HG03280 (cell line): Measurements from ENCODE around the gene WNT11.
A peak's percentile ranks its signal among the peaks of the same experiment; 100 is the strongest.

Experiments used
- ATAC-seq: cut with Tn5 transposase; IDR thresholded peaks from one replicate; pipeline ENCODE4 v1.9.1; 2021; ENCODE audit warnings: mild to moderate bottlenecking, moderate library complexity; ENCODE audit not compliant: unreplicated experiment

Gene WNT11

DNA sequence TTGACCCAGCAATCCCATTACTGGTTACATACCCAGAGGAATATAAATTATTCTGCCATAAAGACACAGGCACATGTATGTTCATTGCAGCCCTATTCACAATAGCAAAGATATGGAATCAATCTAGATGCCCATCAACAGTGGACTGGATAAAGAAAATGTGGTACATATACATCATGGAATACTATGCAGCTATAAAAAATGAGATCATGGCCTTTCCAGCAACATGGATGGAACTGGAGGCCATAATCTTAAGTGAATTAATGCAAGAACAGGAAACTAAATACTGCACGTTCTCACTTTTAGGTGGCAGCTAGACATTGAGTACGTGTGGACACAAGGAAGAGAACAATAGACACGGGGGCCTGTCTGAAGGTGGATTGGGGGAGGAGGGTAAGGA, 15.1 kb upstream of the WNT11 start:
- ATAC-seq, result no peak

DNA sequence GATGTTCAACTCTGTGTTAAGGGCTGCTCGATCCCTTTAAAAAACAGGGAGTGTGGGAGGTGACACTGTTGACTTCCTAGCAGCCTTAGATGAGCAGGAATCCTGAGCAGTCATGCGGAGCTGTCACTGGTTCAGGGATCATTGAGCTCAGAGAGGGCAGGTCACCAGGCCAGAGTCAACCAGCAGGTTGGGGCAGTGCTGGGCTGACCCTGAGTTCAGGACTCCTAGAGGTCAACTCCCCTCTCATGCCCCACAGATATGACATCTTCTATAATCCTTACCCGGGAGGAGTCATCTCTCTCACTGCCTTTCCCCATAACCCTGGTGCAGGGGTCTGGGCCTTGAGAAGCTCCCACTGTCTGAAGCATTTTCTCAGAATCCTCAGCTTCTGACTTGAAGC, 12.9 kb upstream of the WNT11 start:
- no peak for ATAC-seq

DNA sequence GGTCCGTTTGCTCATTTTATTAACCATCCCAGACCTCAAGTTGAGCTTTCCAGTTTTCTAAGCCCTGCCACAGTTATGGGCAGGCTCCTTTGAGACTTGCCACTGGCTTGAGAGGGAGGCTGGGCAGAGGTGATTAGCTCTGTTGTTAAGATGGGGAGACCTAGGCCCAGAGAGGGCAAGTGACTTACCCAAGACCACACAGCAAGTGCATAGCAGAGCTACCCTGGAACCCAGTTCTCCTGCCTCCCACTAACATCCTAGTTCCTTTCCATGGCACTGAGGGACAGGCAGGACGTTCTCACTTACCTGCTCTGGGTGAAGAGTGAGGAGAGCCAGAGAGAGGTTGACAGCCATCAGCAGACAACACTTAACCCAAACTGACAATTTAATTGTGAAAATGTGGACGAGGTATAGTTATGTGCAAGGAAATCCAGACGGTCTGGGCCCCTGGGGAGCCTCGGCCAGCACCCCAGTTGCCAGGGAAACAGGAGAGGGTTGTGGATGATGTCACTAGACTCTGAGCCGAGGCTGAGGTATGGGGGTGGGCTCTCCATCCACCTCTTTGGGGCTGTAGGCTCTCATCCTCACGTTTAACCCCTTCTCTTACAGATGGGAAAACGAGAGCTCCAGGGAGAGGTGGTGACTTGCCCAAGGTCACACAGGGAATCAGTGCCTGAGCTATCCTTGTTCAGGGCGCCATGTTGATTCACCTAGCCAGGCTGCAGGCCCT, 12.3 kb upstream of the WNT11 start:
- ATAC-seq, result no peak

DNA sequence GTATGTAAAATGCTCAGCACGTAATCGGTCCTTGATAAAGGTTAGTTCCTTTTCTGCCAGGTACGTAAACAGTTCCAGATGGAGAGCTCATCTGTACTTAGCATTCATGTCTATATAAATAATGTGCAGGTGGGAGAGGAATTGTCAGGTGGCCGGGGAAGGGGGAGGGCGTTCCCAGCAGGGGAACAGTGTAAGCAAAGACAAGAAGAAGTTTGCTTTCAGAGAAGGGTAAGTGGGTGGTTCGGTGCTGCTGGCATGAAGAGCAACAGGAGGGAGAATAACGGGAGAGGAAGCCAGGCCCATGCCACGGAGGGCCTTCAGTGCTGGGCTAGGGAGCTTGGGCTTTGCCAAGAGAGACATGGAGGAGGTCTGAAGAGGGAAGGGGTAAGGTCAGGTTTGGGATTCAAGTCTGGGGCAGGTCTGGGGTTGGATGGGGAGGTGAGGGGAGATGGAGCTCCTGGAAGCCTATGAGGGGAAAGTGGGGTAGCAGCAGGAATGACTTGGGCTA, 11.4 kb upstream of the WNT11 start:
- no peak for ATAC-seq

DNA sequence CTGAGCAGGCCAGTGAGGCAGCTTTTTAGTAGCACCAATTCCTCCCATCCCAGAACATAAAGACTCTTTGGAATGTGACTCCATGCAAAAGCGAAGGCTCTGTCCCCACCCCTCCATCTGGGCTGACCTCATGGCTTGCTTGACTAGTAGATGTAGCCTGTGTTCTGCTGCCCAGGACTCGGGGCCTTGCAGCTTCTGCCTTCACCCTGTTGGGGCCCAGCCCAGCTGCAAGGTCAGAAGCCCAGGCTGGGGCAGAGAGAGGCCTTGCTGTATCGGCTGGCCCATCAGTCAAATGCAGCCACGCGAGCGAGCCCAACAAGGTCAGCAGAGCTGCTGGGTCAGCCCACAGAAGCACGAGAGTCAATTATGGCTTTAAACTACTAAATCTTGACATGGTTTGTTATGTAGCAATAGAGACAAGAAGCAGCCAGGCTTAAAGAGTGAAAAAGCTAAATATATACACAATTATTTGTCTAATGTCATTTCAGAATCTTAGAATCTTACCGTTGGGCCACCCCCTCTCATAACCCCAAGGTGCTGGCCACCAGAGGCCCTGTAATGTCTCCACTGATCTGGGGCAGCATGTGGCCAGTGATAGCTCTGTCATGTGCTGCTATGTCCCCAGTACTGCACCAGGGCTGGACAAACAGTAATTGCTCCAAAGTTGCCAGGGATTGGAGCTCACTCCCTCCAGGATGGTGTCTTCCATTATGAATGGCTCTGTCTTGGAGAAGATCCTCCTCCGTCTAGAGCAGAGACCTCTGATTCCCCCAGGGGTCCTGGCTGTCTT, 10.4 kb upstream of the WNT11 start:
- ATAC-seq, result no peak

DNA sequence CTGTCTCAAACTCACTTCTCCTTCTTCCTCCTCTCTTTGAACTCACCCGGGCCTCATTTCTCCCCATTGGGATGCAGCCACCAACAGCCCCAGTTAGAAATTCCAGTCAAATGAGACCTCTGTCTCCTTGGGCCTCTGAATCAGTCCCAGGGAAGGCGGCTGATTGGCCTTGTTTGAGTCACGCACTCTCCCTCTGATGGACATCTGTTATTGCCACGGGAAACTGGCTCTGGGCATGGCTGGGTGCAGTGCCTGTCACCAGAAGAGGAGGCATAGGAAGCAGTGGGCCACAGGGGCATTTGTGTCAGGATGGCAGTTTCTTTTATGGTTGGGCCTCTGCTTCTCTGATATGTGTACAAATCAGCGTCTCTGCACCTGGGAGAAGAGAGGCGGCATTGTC, 9.6 kb upstream of the WNT11 start:
- no peak for ATAC-seq

DNA sequence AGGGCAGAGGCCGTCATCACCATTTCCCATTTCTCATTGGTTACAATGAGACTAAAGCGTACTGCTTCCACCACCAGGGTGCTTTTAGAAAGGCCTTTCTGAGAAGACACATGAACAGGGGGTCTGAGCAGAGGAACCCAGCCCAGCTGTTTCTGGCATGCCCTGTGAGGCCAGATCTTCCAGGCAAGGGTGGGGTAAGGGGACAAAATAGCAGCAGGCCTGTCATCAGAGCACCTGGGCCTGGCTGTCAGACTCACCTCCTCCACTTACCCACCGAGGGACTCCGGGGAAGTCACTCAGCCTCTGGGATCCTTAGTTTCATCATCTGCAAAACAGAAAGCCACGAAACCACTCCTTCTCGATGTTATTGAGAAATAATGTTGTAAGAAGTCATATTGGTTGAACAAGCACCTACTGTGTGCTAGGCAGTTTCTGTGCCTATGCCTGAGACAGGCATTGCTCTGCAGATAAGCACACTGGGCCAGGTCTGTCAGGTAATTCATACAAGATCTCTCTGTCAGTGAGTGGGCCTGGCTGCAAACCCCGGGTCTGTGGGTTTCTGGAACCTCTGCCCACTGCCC, 8.8 kb upstream of the WNT11 start:
- ATAC-seq, result no peak

DNA sequence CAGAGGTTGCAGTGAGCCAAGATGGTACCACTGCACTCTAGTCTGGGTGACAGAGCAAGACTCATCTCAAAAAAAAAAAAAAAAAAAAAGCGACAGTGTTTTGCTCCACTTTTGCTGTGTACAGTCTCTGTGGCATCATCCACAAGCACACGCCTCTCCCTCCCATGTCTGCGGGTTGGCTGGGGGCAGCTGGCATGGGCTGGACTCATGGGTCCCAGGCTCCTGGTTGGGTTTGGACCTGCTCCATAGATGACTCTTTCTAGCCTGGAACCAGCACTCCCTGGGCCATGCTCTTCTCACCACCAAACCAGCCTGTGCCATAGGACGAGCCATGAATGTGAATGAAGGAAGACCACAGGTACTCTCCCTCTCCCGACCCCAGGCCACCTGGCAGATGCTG, 7.9 kb upstream of the WNT11 start:
- no peak for ATAC-seq

DNA sequence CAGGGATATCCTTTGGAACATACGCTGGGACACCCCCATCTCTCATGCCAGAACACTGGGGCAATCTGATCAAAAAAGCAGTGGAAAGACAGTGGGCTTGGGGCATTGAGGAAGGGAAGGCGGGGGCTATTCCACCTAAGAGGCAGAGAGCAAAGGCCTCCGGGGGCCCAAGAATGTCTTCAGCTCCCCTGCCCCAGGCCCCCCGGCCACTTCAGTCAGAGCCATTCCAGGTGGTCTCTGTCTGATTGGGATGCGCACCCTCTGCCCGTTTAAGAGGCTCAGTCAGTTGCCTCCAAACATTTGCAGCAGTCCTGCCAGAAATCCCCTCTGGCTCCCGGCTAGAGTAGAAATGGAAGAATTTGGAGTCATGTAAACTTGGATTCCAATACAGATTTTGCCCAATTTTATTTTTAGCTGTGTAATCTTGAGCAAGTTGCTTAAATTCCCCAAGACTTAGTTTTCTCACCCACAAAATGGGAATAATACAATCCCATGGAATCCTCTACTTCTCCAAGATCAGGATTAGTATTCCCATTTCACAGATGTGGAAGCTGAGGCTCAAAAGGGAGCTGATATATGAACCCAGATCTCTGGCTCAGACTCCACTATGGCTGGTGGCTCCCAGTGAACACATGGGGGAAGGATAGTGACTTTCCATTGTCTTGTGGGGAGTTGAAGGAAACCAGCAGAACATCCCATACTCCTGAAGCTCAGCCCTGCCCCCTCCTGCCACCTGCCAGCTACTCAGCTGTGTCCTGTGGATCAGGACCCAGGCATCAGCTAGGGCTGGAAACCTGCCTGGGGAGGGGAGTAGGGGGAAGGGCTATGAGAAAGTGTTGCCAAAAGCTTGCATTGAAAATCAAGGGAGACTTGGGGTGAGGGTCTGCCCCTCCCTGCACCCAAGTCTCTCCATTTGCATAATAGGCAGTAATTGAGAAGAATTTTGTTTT, 6.1 kb upstream of the WNT11 start:
- ATAC-seq, result no peak

DNA sequence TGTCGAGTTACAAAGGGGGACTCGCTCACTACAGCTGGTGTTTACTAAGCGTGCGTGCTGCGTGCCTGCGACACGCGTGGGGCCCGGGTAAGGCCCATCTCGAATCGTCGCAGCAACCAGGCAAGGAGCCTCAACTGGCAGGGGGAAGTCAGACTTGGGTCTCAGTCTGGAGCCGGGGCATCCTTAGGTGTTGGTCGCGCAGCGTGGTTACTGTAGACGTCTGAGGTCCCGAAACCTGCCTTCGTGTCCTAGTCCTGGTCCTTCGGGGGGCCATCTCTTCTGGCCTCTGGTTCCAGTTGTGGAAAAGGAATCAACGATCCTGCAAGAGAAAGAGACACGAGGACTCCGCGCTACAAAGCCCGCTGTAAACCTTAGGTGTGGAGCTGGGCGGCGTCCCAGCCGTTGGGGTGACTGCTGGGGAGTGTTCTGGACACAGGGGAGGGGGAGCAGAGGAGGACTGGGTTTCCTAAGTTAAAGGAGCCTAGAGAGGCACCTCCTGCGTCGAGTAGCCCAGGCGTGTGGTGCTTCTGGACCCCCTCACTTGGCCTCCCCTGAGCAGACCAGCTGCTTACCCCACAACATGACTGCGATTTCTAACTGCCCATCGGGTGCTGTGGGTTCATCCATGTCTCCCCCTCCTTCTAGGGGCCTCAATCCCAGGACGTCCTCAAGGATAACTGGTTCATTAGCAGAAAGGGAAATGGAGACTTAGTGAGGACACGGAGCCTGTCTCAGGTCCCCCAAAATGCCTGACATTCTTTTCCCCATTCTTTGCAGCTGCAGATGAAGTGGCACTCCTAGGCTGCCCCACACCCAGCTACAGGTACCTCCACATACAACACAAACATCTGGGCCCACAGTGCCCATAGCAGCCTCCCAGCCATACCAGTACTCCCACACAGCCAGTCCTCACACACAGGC, 4.9 kb upstream of the WNT11 start:
- ATAC-seq, result no peak

DNA sequence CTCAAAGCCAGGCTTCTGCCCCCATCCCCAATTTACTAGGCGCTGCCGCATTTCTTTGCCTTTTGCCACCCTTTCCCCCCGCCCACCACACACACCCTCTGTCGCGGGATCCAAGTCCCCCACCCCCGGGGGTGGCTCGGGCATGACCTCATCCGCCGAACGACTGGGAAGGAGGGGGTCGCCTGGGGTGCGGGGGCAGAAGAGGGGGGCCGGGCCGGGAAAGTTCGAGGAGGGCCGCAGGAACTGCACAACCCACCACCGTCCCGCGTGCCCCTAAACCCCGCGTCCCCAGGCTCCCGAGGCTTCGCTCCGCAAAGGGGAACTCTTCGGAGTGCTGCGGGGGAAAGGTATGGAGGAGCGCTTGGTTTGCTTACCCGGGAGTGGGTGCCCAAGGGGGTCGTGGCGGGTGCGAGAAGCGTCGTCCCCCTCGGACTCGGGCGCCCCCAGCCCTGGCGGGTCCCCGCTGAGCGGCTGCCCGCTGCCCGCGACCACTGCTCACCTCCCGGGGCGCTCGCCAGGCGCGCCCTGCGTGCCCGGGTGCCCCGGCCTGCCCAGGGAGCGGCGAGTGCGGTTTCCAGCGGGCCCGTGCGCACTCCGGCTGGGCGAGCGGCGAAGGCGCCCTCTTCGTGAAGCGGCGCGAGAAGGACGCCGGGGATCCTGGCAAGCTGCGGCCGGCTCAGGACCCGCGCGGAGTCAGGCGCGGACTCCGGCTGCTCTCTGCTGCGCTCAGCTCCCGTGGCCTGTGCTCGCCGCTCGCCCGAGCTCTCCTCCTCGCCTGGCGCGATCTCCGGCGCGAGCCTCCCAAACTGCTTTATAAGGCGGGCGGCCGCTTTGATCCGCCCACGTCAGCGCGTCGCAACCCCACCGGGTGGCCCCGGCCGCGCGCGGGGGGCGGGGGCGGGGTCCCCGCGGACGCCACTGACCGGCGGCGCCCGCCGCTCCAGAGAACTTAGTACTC, 4.0 kb upstream of the WNT11 start:
- ATAC-seq, result no peak

DNA sequence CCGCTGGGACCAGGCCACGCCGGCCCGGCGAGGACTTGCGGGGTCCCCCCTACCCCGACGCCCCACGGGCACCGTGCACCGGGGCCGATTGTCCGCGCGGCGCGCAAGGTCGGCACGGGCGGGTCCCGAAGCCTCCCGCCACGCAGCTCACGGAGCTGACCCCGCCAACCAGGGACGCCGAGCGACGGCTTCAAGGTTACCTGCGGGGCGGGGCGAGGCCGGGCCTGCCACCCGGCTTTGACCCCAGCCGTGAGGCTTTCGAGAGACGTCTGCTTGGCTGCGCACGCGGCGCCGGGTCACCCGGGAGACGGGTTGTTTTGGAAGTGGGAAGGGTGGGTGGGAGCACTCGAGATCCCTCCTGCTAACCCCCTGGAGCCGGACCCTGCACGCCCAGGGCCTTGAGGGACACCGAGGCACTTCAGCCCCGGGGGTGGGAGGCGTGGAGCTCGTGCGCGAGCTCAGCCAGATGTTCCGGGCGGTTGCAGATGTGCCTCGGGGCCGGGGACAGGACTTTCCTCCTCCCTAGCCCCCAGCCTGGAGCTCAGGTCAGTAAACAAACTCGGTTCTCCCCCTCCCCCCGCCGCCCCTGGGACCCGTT, 3.2 kb upstream of the WNT11 start:
- no peak for ATAC-seq

DNA sequence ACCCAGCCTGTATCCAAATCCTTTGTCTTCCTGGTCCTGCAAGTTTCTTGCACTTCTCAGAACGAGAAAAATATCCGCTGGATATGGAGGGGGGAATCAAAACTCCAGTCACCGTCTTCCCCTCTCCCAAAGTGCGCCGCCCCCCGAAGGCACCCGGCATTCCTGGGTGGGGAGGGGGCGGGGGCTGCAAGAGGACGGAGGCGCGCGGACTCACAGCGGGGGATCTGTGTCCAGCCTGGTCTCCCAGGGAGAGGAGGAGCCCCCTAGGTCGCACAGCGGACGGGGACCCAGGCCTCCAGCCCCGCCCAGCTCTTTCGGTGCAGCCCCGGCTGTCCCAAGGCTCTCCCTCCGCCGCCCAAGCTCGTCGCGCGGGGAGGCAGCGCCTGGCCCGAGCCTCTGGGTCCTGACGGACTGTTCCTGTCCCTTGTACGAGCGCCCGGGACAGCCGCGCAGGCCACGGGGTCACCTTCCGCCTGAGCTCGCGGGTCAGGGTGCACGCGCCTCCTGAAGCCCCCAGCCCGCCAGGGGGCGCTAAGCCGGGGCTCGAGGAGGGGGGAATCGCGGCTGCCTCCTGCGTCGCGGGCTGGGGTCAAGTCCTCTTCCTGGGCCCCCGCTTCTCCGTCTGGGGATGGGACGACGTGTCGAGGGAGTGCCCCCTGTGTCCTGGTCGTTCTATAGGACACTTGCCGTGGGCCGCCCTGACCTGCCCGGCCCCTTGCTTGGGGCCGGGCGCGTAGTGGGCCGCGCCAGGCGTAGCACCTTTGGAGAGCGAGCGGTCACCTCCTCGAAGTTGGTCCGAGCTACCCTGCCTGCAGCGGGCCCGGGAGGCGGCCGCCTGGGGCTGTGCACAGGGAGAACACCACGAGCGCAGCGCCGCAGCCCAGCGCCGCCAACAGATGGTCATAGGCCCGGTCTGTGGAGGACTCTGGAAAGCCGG, 2.4 kb upstream of the WNT11 start:
- no peak for ATAC-seq

DNA sequence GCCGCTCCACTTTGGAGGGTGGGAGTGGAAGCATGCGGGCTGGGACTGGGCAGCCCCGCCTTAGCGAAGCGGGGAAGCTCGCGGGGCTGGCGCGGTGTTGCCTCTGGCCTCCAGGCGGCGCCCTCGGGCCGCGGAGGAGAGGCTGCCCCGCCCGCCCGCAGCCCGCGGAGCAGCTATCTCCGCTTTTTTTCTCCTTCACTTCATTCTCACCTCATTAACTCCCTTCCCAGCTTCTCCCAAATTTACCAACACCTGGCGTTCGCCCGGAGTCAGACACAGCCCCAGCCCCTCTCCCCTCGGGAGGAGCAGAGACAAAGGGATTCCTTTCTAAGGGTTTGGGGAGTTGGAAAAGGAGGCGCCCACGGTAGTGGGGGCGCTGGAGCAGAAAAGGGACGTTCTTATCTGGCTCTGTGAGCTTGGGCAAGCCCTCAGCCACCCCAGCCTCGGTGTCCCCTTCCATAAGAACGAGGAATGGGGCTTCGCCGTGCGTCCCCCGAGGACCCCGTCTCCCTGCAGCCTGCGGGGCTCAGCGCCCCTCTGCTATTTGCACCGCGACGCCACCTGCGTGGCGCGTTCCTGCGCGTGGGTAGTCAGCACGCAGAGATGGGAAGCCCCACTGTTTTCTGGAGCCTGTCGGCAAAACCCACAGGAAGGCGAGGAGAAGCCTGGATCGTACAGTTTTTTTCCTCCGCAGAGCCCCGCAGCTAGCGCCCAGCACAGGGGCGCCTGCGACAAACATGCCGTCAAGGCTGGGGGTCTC, 1.5 kb upstream of the WNT11 start:
- ATAC-seq, result peak; percentile 50

DNA sequence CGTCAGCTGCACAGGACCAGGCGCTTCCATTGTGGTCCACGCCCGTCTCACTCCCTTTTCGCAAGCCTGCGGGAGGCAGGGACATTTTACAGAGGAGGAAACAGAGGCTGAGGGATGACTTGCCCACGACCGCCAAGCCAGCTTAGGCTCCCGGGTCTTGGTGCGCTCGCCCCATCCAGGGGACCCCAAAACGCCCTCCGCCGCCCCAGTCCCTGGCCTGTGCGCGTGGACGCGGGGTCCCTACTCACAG, 300 bp downstream of the WNT11 start:
- ATAC-seq, result no peak

DNA sequence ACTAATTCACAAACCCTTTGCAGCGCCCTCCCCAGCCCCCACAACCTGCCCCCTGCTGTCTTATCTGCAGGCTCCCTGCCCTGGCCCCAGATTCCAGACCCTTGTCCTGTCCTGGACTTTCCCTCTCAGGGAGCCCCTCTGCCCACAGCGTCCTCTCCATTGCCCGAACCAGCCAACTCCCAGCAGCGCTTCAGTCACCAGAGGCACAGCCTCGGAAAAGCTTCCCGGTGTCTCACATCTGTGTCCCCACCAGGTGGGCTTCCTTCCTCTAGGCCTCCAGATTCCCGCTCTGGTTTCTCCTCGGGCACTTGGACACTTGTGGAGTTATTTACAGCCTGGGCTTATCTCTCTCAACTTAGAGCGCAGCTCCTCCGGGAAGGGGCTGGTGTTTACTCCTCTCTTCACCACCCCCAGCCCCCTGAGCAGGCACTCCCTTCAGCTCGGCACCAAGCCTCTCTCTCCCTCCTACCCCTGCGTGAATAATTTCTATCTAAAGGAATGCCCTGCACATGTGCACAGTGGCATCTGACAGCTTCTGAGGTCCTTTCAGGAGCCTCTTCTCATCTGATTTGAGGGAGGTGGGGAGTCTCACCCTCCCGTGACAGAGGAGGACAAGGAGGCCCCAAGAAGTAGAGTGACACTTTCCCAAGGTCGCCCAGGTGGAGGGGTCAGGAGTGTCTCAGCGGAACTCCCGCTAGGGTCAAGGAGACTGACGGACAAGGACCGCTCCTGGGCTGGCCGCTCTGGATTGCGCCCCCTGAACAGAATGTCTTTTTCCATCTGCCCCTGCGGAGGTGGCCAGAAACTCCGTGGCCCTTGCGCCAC, 838 bp downstream of the WNT11 start:
- ATAC-seq, result no peak
